Omental fat pad (tissue), 4 donors: ENCODE data around the gene CASD1. TPM values are rescaled to one million over a fixed set of nuclear protein-coding genes. Genes with fewer than 3 reads are reported as not detected.

Experiments
- ATAC-seq: fragments of 150-250 bp; one replicate; pipeline ENCODE4 v1.9.1; 2016; ENCODE audit warnings: mild to moderate bottlenecking, moderate library complexity; ENCODE audit not compliant: low FRiP score
- DNase-seq: peaks from one replicate; pipeline ENCODE4 v3.0.0-alpha.2; 2019; ENCODE audit warnings: low spot score
- CTCF ChIP-seq, 3 donors: fragments of 450-650 bp; IDR thresholded peaks; one replicate each; pipeline ENCODE4 v1.5.1; 2016 to 2017; ENCODE audit warnings: antibody characterized with exemption in 3 of 3, mild to moderate bottlenecking in 3 of 3, moderate library complexity in 2 of 3
- small RNA-seq: library from RNA; depleted of rRNA; stranded (forward); fragments of <200 nt; gene quantifications from one replicate; pipeline ENCODE3, GENCODE V24; 2016
- total RNA-seq, 4 donors: library from RNA; depleted of rRNA; stranded (reverse); fragments of >200 nt; gene quantifications; one replicate each; pipeline ENCODE4 v1.1.0, GENCODE V29; 2016

CASD1 gene
- total RNA-seq, 4 donors from 2014 or later: 19.1 to 34.5 (median 23.3) TPM

DNA sequence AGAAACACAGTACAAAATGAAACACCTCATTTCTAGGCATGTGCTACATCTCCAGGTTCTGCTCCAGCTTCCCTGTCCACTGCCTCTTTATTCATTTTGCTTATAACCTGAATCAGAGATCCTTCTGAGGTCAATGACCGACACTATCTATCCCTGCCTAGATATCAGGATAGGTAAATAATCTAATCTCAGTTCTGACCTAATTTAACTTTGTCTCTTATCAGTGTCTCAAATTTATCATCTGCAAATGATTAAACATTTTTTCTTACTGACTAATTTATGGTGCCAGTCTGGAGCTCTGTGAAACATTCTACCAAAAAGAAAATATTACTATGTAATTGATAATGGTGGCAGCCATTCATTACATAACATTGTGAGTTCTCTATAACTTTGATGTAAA, 85.3 kb downstream of the CASD1 start:
- ATAC-seq (no peak), DNase-seq (no peak)
- no peak for TF ChIP-seq CTCF (IDR thresholded peaks at IDR 0.05)

- TF ChIP-seq CTCF (IDR thresholded peaks at IDR 0.05): no peak
- DNase-seq (no peak), ATAC-seq (no peak)
Observed at GRCh38 chr7:94595717-94596116, 86.1 kb downstream of the CASD1 start.

DNA sequence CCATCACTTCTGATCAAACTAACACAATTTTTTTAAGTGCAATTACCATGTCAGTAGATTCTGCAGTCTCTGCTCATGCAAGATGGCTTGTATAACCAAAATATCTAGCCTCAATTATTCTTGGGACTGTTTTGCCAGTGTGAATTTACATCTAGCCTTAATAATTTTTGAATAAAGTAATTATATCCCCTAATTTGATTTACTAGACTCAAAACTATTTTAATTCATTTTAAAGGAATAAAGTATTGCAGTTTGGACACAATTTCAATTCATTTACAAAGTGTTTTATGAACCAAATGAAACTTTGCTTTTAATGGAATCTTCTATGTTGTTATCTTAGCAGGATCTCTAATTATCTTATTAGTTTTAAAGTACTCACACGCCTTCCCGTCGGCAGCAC, 90.7 kb downstream of the CASD1 start:
- DNase-seq: no peak
- TF ChIP-seq CTCF (IDR thresholded peaks at IDR 0.05): no peak
- no peak for ATAC-seq

DNA sequence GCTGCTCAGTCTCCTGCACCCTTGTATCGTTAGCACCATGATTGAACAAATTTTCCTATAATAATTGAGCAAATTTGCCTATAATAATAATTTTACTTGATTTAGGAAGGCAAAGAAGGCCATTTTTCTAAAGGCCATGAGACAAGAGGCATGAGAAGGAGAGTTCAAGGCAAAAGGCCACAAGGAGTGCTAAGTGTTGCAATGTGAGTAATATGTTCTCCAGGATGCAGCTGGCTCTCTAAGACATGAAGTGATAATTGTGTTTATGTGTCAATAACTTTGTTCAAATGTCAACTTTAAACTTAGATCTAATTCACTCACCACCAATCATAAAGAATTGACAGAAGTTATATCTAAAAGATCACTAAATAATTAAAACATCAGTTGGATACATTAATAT, 92.6 kb downstream of the CASD1 start:
- no peak for TF ChIP-seq CTCF (IDR thresholded peaks at IDR 0.05)
- ATAC-seq (no peak), DNase-seq (no peak)

DNA sequence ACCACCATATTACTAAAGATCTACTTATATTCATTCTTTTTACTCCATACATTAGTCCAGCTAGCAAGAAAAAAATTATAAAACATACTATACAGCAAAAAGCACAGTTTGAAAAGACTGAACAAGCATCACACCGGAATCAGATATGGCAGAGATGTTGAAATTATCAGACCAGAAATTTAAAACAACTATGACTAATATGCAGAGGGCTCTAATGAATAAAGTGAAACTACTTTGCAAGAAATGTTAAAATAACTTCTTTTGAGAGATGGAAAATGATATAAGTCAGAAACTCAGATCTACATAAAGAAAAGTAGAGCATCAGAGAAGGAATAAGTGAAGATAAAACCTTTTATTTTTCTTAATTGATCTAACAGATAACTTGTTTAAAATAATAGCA, 95.4 kb downstream of the CASD1 start:
- TF ChIP-seq CTCF (IDR thresholded peaks at IDR 0.05): no peak
- DNase-seq (no peak), ATAC-seq (no peak)

Small RNA genes within 50 kb of the gene (small RNA-seq; reads per million reads assigned to genes)
- not detected for gene RNU6-1328P

Other genes starting within 250 kb of the CASD1 start
- 100 to 1,000 TPM; 155 to 361 (median 232) TPM for gene COL1A2, start 114.9 kb upstream of the CASD1 start, total RNA-seq
- 100 to 1,000 TPM in 3 of 4 donors, 10 to 100 TPM in 1; 51.4 to 130 (median 115) TPM for gene SGCE, start 146.3 kb downstream of the CASD1 start, total RNA-seq